Lung (tissue), 12 donors: ENCODE measurements around the gene AUTS2. TPM values are rescaled to one million over a fixed set of nuclear protein-coding genes. Genes with fewer than 3 reads are reported as not detected.

Experiments used
- ATAC-seq: fragments of 200-7000 bp; cut with Tn5 transposase; one replicate; pipeline ENCODE4 v1.9.1; 2020; ENCODE audit warnings: moderate number of reproducible peaks; ENCODE audit not compliant: insufficient read depth, low FRiP score
- DNase-seq, 3 donors: peaks; one replicate each; pipeline ENCODE4 v3.0.0-alpha.2; 2013 to 2017
- H3K27ac ChIP-seq, 2 donors: one replicate each; pipeline ENCODE4 v1.5.1; 2013; ENCODE audit warnings: mild to moderate bottlenecking in 2 of 2, moderate library complexity in 2 of 2, control low read depth in 1 of 2, inconsistent platforms in 1 of 2, low read depth in 1 of 2, low read length in 1 of 2
- H3K27me3 ChIP-seq, 3 donors: one replicate each; pipeline ENCODE4 v1.5.1; 2013; ENCODE audit warnings: low read length in 2 of 3; ENCODE audit not compliant: control insufficient read depth in 3 of 3, insufficient read depth in 3 of 3
- H3K36me3 ChIP-seq, 4 donors: one replicate each; pipeline ENCODE4 v1.5.1; 2013; ENCODE audit warnings: low read length in 4 of 4, mild to moderate bottlenecking in 1 of 4, moderate library complexity in 1 of 4; ENCODE audit not compliant: control insufficient read depth in 4 of 4, insufficient read depth in 4 of 4
- H3K4me1 ChIP-seq, 5 donors: one replicate each; pipeline ENCODE4 v1.5.1; 2013; ENCODE audit warnings: low read length in 5 of 5, mild to moderate bottlenecking in 2 of 5, moderate library complexity in 1 of 5; ENCODE audit not compliant: control insufficient read depth in 5 of 5, insufficient read depth in 5 of 5
- H3K4me3 ChIP-seq: one replicate; pipeline ENCODE4 v1.5.1; 2013; ENCODE audit warnings: mild to moderate bottlenecking, control low read depth, moderate library complexity
- H3K9ac ChIP-seq, 2 donors: one replicate each; pipeline ENCODE4 v1.5.1; 2013; ENCODE audit warnings: low read length in 2 of 2, control low read depth in 1 of 2; ENCODE audit not compliant: insufficient read depth in 1 of 2
- H3K9me3 ChIP-seq, 4 donors: one replicate each; pipeline ENCODE4 v1.5.1; 2013; ENCODE audit warnings: low read length in 3 of 4, mild to moderate bottlenecking in 1 of 4, moderate library complexity in 1 of 4; ENCODE audit not compliant: control insufficient read depth in 4 of 4, insufficient read depth in 3 of 4
- WGBS, 2 donors: extraction: QIAGEN DNeasy Blood & Tissue Kit; methylation state at CpG; one replicate each; pipeline ENCODE4 v1.1.7; 2013; 5-methylcytosine and 5-hydroxymethylcytosine counted together
- polyA plus RNA-seq, 2 donors: library from polyadenylated mRNA; stranded (reverse); fragments of 200-250 nt; gene quantifications; one replicate each; pipeline ENCODE4 v1.2.1, GENCODE V29; 2013
- total RNA-seq, 2 donors: library from RNA; depleted of rRNA in 1 of 2; stranded (reverse); fragments of >200 nt in 1 of 2; gene quantifications; one replicate each; pipeline ENCODE4 v1.2.1, GENCODE V29; 2014 to 2021
- TF ChIP-seq, protein P1 (sequence below): IDR thresholded peaks from 2 replicates; pipeline ENCODE4 v1.5.1; 2012; ENCODE audit warnings: mild to moderate bottlenecking; ENCODE audit errors: control extremely low read depth, extremely low read depth
- donor health status: control.
- donor health status: control.
- donor health status: Bipolar disorder and iron deficiency.
- donor health status: healthy.
- donor health status: DM: yes; HTN: yes; CAD: no.

AUTS2 gene
- total and polyA plus RNA-seq, 4 donors, result 11.8 to 115 (median 40.6) TPM

DNA sequence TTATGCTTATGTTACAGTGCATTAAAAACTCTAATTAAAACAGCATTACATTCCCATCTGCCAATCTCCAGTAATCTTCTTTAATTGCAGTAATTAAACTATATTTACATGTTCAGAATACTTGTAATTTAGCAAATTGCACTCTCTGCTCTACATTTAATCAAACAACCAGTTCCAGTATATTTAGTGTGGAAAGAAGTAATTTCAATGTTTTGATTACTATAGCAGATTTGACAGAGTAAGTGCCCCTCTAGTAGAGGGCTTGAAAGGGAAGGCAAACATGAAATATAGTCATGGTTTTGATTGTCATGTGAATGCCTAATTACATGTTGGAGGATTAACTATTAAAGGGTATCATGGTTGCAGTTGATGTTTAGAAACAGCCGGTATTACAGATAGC, 739.7 kb downstream of the AUTS2 start:
- Histone ChIP-seq H3K4me1 (peaks cover 0 to 7% (median 0%) of the 10 kb centered on the region in 5 donors), H3K9me3 (no peaks in the 10 kb centered on the region), H3K4me3 (no peak overlapping the region), H3K27ac (no peak overlapping the region), H3K36me3 (no peaks in the 10 kb centered on the region), H3K9ac (no peak overlapping the region), H3K27me3 (no peaks in the 10 kb centered on the region)
- WGBS, 2 donors, result 89 to 96% methylated on average over 1 of the region's 1 CpG
- TF ChIP-seq, protein P1, sequence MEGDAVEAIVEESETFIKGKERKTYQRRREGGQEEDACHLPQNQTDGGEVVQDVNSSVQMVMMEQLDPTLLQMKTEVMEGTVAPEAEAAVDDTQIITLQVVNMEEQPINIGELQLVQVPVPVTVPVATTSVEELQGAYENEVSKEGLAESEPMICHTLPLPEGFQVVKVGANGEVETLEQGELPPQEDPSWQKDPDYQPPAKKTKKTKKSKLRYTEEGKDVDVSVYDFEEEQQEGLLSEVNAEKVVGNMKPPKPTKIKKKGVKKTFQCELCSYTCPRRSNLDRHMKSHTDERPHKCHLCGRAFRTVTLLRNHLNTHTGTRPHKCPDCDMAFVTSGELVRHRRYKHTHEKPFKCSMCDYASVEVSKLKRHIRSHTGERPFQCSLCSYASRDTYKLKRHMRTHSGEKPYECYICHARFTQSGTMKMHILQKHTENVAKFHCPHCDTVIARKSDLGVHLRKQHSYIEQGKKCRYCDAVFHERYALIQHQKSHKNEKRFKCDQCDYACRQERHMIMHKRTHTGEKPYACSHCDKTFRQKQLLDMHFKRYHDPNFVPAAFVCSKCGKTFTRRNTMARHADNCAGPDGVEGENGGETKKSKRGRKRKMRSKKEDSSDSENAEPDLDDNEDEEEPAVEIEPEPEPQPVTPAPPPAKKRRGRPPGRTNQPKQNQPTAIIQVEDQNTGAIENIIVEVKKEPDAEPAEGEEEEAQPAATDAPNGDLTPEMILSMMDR, result no peak
- DNase-seq, result no peak
- ATAC-seq, result no peak

DNA sequence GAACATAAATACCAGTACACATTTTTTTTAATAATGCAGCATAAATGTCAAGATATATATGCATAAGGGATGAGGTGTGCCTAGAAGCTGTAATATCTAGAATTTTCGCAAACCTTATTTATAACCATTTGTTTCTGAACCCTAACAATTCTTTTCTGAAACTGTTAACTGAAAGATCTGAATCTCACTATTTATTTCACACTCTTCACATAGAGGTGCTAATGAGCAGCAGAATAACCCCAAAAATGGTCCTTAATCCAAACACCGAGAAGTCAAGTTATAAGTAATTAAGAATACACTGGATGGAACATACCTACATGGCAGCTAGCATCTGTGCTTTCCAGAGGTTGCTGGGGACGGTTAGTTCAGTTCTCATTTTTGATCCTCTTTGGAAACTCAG, 742.0 kb downstream of the AUTS2 start:
- Histone ChIP-seq H3K36me3 (no peaks in the 10 kb centered on the region), H3K9me3 (no peaks in the 10 kb centered on the region), H3K4me1 (peaks cover 0 to 7% (median 0%) of the 10 kb centered on the region in 5 donors), H3K9ac (no peak overlapping the region), H3K27ac (no peak overlapping the region), H3K4me3 (no peak overlapping the region), H3K27me3 (no peaks in the 10 kb centered on the region)
- ATAC-seq (no peak), DNase-seq (no peak)
- WGBS, 2 donors, result 95% methylated on average over 3 of the region's 3 CpGs
- TF ChIP-seq, protein P1, result no peak

DNA sequence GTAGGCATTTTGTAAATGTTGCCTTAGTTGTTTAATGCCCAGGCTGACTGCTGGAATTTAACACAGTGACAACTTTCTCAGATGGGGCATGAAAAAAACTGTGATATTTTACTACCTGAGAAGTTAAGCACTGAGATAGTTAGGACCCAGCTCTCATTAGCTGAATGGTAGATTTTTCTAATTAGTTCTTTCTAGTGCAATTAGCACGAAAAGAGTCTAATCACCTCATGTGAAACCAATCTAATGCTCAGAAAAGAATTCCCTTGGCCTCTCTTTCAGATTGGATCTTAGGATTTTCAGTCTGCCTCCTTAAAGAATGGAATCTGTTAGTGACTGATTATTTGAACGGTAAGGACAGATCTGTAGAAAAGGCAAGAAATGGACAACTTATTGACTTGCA, 743.2 kb downstream of the AUTS2 start:
- TF ChIP-seq, protein P1, result no peak
- no peak overlapping the region for H3K4me3 ChIP-seq
- no peaks in the 10 kb centered on the region for H3K27me3 ChIP-seq
- ATAC-seq (no peak), DNase-seq (no peak)
- no peaks in the 10 kb centered on the region for H3K9me3 ChIP-seq
- H3K36me3 ChIP-seq, result no peaks in the 10 kb centered on the region
- 93 to 94% methylated on average over 2 of the region's 2 CpGs for WGBS, 2 donors
- H3K27ac ChIP-seq, result no peak overlapping the region
- H3K4me1 ChIP-seq, result peaks cover 0 to 7% (median 0%) of the 10 kb centered on the region in 5 donors
- no peak overlapping the region for H3K9ac ChIP-seq

DNA sequence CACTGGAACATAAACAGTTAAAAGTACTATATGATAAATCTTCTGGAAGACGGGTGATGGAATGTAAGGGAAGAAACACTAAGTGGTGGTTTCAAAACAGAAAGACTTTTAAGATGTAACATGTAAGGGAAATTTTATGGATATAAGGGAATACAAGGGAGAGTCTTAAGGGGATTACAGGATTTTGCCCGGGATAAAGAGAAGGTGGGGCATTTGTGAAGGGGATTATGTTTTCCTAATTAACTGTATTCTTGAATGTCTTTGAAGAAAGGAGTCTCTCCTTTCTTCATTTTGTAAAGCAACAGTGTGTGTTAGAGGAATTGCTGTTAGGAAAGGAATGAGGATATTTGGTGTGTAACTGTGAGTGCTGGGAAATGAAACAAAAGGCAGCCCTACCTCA, 745.2 kb downstream of the AUTS2 start:
- H3K4me1 ChIP-seq, result peaks cover 0 to 7% (median 0%) of the 10 kb centered on the region in 5 donors
- TF ChIP-seq, protein P1, result no peak
- ATAC-seq (no peak), DNase-seq (no peak)
- H3K9me3 ChIP-seq, result no peaks in the 10 kb centered on the region
- no peak overlapping the region for H3K4me3 ChIP-seq
- H3K36me3 ChIP-seq, result no peaks in the 10 kb centered on the region
- H3K9ac ChIP-seq, result no peak overlapping the region
- H3K27me3 ChIP-seq, result no peaks in the 10 kb centered on the region
- WGBS, 2 donors, result 83% methylated on average over 2 of the region's 2 CpGs
- no peak overlapping the region for H3K27ac ChIP-seq
